GM10248 (cell line): ENCODE results near the gene MAP2K6.

ENCODE experiments used
- CTCF ChIA-PET: fragments of 300-600 bp; sonication (Branson Sonifier 250); formaldehyde crosslinking; extraction: SDS; loops from one replicate; lab custom pipeline; 2021; ENCODE audit warnings: antibody characterized with exemption; lab: Yijun Ruan, JAX
- POLR2A ChIA-PET: fragments of 350-650 bp; sonication (Branson Sonifier 250); formaldehyde crosslinking; extraction: SDS; loops from one replicate; lab custom pipeline; 2020; ENCODE audit warnings: antibody characterized with exemption; lab: Yijun Ruan, JAX
- DNase-seq: peaks from one replicate; pipeline ENCODE4 v3.0.0; 2012; ENCODE audit errors: extremely low spot score
- CTCF ChIP-seq: IDR thresholded peaks from 2 replicates; pipeline ENCODE4 v1.5.1; 2012; ENCODE audit warnings: mild to moderate bottlenecking, low read depth; ENCODE audit errors: extremely low read depth, missing control alignments, control extremely low read depth

Gene MAP2K6

DNA sequence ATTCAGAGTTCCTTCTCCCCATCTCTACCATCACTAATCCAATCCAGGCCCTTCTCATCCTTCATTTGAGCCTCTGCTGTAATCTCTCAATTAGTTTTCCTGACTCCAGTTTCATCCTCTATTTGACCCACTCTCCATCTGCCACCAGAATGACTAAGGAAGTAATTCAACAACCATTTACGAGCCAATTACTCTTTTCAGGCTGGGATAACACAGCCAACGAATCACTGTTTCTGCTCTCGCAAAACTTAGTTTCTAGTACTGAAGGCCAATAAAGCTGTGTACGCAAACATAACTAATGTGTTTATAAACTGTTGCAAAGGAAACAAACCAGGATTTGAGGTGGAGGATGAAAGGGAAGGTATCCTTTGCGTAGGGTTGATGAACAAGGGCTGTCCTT lies 53.7 kb downstream of the MAP2K6 start:
- ChIA-PET POLR2A (no interaction called here), CTCF (interaction anchor here (1.7 to 2.1 kb wide), 2 partner anchors 8 to 11 kb away, joined by 4 to 9 read pairs; no protein-coding TSS in a partner anchor)
- no peak for DNase-seq
- no peak for TF ChIP-seq CTCF

GRCh38 chr17:69470702-69471101 lies 56.2 kb downstream of the MAP2K6 start:
- DNase-seq = no peak
- CTCF ChIA-PET = interaction anchor here (0.8 to 0.9 kb wide), 2 partner anchors 10 to 54 kb away, joined by 3 read pairs; no protein-coding TSS in a partner anchor
- POLR2A ChIA-PET = no interaction called here
- TF ChIP-seq CTCF = no peak

DNA sequence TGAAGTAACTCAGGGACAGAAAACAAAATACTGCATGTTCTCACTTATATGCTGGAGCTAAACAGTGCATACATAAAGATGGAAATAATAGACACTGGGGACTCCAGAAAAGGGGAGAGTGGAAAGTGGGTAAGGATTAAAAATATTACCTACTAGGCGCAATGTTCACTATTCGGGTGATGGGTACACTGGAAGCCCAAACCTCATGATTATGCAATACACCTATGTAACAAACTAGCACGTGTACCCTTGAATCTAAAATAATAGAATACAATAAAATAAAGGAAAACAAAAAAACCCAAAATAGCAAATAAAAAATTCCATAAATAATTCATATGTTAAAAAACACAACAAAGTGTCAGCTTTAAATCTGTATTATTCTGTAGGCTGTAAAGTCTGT lies 56.9 kb downstream of the MAP2K6 start:
- CTCF ChIA-PET = interaction anchor here (0.8 to 0.9 kb wide), 2 partner anchors 11 to 53 kb away, joined by 3 read pairs; no protein-coding TSS in a partner anchor

DNA sequence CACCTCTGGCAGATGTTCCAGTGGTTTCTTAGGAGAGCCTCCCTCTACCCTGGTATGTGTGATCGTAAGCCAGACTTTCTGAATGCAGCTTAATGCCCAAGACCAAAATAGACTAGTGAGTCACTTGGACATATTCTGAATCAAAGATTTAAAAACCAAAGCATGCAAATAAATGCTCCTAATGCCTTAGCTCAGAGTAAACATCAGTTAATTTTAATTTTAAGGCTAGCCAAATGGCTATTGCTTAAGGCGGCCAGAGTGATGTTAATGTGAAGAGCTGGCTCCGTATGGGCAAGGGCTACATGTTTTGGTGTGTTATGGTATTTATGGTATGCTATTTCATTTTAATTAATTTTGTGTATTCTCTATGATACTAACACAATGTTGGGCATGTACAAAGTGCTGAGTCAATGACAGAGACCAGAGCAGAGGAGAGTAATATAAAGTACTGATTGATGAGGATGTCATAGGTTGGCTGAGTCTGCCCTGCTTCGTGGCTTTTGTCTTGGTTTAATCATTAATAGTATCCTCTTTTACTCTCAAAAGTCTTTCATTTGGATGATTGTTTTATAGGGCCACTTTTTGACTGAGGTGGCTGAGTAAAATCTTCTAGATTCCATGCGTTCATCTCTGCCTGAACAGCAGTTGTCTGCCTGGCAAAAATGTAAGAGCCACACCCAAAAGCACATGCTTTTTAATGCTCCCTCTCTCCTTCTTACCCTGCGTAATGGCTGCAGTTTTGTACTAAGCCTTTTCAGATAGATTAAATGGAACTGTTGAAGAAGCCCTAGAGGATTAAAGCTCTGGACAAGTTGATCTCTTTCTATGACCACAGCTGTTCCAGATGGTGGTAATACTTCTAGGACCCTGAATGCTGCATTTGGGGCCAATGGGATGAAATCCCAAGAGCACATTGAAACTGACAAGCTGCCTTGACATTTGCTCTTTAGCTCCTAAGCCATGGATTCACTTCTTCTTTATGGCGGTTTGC lies 59.6 kb downstream of the MAP2K6 start:
- ChIA-PET CTCF (interaction anchor here (0.9 to 1.7 kb wide), 5 partner anchors 8 to 52 kb away, joined by 3 to 4 read pairs (median 3); no protein-coding TSS in a partner anchor), POLR2A (no interaction called here)
- no peak for DNase-seq

More for the DNA sequence above, 56.9 kb downstream of the MAP2K6 start:
- no peak for DNase-seq
- no peak for TF ChIP-seq CTCF
- POLR2A ChIA-PET = no interaction called here

DNA sequence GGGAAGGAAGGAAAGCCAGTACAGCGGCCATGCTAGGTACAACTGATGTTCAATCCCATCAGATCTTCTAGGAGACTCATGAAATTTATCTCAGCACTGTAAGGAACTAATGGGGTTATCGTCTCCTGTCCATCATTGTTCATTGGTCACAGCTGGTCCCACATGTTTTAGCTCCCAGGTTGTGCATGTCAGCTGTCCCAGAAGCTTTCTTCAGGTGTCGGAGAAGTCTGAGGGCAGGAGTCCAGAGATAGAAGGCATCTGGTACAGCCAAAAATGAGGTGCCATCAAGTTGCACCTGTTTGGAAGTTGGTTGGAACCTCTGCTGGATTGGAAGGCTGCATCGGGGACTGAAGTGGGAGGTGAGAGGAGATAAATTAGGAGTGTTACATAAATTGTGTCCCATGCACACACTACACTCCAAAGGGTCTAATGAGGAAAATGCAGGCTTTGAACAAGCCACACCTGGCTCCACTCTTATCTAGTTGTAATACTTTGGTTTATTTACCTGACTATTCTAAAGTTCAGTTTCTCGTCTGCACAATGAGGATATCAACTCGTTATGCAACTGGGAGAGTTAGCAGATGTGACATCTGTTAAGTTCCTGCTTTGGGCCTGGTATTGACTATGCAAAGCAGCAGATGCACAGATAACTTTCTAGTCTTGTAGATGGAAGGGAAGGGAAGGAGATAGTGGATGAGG lies 62.9 kb downstream of the MAP2K6 start:
- ChIA-PET POLR2A (no interaction called here), CTCF (no interaction called here)
- no peak for DNase-seq

More for the DNA sequence above, 59.6 kb downstream of the MAP2K6 start:
- no peak for TF ChIP-seq CTCF

More for the DNA sequence above, 62.9 kb downstream of the MAP2K6 start:
- TF ChIP-seq CTCF = no peak
